Esophagus muscularis mucosa (tissue), 4 donors: ENCODE measurements around the gene GNG13.

Source experiments
- CTCF ChIP-seq, 3 experiments: fragments of 200-600 bp in 2 of 3; fragments of 450-650 bp in 1 of 3; sonication (generic) in 2 of 3; IDR thresholded peaks; one replicate each; pipeline ENCODE4 v1.5.1; 2017 to 2019; ENCODE audit warnings: antibody characterized with exemption in 3 of 3, mild to moderate bottlenecking in 2 of 3, moderate library complexity in 1 of 3
- EP300 ChIP-seq: sonication (generic); formaldehyde crosslinking; IDR thresholded peaks from one replicate; pipeline ENCODE4 v1.6.1; 2017; ENCODE audit warnings: antibody characterized with exemption
- POLR2A ChIP-seq: fragments of 450-650 bp; IDR thresholded peaks from one replicate; pipeline ENCODE4 v1.6.1; 2017; ENCODE audit warnings: antibody characterized with exemption, moderate library complexity, mild to moderate bottlenecking, low read depth
- POLR2AphosphoS5 ChIP-seq, 2 donors: sonication (generic); formaldehyde crosslinking; IDR thresholded peaks; one replicate each; pipeline ENCODE4 v1.6.1; 2017; ENCODE audit warnings: antibody characterized with exemption in 2 of 2

GRCh38 chr16:792221-792995 is 8.1 kb downstream of the GNG13 start:
- TF ChIP-seq CTCF (IDR thresholded peaks at IDR 0.05) = no peak
- TF ChIP-seq EP300 = no peak
- no peak for TF ChIP-seq POLR2A
- no peak for TF ChIP-seq POLR2AphosphoS5 (IDR thresholded peaks at IDR 0.05)
